GM21576 (cell line): Measurements from ENCODE around the gene TCF4.

ENCODE experiments used
- ATAC-seq: cut with Tn5 transposase; IDR thresholded peaks from one replicate; pipeline ENCODE4 v1.9.1; 2021; ENCODE audit warnings: mild to moderate bottlenecking, moderate library complexity; ENCODE audit not compliant: unreplicated experiment

Gene TCF4

GRCh38 chr18:55398858-55399257, 189.1 kb downstream of the TCF4 start:
- no peak for ATAC-seq

DNA sequence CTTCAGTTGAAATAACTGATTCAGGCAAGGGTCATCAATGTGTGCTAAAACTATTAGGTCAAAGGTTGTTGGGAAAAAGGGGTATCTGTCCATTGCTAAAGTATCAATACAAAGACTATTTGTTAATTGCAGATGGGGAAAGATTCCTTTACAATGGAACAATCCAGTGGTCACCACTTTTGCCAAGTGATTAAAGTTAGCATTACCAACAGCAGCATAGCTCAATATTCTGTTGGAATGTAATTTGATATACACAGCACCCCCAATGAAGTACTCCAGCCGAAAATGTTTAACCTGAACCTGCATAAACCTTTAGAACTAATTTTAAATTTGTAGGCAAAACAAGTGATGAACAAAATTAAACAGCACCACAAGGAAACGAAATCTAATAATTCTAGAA, 191.0 kb downstream of the TCF4 start:
- ATAC-seq: no peak

GRCh38 chr18:55396267-55396905, 191.6 kb downstream of the TCF4 start:
- ATAC-seq: no peak

DNA sequence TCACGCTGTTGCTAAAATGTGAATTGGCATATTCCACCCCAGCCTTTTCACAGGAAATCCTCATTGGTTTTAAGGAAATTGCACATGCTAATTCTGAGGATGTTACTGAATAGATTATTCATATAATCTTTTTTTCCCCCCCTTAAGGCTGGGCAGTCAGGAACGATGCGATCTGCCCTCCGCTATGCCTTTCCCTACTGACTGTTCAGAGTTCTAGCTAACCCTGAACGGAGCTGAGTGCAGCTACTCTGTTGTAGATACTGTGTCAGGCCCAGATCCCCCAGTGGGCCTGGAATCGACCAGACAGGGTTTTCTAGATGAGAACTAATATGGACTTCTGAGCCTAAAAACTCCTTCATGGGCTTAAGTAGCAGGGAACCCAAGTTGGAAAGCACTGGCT, 192.2 kb downstream of the TCF4 start:
- no peak for ATAC-seq

- ATAC-seq: no peak
Measured at GRCh38 chr18:55390898-55391297, 197.1 kb downstream of the TCF4 start.

DNA sequence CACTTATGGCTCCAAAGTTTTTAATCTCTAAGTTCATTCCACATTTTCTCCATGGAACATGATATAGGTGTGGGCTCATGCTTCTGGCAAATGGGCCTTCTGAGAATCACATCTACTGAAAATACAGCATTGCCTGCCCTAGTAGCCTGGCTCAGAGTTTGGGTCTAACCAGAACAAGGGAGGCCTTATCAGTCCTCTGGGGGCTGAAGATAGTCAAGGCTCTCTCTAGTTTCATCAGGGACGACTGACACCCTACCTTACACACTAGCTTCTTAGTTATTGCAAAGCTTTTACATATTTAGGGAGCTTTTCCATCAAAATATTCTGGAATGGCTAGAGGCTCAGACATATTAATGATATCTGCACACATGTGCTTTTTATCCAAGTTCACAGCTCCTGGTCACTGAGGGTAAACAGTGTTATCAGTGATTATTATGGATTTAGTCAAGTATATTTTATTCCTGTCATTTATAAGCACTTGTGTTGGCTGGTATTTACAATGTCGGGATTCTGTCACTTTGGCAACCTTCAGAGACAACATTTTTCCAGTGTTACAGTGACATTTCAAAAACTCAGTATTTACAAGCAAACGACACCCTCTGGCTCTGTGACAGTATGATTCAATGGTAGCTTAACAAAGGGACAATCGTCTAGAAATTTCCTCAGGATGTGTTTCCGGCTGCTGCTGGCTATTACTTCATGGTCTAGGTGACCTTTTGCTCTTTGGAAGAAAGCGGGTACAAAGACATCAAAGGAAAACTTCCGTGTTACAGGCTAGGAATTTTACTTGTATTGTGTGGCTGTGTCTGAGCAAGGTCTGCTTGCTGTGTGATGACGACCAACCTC, 200.6 kb downstream of the TCF4 start:
- ATAC-seq: no peak

DNA sequence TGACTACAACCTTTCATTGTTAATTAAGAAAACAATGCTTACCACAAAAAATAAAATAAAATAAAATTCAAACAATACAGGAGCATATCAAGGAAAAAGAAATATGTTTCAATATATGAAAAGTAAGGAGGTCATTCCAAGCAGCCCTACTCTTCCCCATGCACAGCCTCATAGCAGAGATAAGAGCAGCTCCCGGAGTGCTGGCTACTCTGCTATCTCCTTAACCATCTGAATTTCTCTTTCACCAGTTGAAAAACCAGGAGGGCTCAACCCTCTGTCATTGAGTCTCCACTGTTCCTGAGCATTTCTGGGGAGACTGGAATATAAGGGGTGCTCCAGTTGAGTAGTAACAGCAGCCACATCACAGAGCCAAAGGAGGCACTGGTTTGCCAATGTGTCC, 201.4 kb downstream of the TCF4 start:
- ATAC-seq: no peak

GRCh38 chr18:55385770-55386169, 202.2 kb downstream of the TCF4 start:
- ATAC-seq: no peak

- no peak for ATAC-seq
Measured at GRCh38 chr18:55384551-55385275, 203.3 kb downstream of the TCF4 start.

- ATAC-seq: no peak
Measured at GRCh38 chr18:55384115-55384514, 203.9 kb downstream of the TCF4 start.

DNA sequence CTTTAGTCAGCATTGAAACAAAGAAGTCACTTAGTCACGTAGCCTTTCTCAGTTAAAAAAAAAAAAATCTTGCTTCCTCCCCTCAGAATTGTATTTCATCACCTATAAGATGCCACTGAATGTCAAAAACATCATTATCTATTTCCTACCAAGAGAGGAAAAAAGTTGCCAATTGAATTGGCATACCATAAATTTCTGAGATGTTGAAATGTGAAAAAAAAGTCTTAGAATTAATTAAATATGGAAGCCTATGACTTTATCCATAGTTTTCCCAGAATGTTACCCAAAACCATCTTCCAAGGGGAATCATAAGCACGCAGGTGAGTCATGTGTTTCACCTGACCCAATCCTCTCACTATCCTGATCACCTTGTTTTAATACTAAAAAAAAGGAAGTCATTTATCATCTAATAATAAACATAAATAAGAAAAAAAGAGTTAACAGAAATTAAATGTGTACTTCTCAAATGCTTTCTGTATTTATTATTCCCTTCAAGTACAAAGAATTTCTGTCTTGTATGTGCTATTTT, 205.7 kb downstream of the TCF4 start:
- ATAC-seq: no peak

DNA sequence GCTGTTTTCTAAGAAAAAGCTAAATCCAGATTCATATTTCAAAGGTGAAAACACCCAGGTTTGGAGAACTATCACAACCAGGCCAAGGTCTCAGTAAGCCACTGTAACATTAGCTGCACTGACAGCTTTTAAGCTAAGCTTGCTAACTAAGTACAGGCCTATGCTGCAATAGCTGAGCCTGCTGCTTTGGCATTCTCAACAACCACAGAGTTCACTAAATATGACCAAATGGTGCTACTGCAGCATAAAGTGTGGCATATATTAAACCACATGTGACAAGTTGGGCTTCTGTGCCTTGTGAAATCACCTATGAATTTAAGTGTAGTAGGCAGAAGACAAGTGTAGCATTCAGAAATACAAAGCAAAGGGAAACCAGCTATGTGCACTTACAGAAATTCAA, 206.7 kb downstream of the TCF4 start:
- ATAC-seq: no peak

DNA sequence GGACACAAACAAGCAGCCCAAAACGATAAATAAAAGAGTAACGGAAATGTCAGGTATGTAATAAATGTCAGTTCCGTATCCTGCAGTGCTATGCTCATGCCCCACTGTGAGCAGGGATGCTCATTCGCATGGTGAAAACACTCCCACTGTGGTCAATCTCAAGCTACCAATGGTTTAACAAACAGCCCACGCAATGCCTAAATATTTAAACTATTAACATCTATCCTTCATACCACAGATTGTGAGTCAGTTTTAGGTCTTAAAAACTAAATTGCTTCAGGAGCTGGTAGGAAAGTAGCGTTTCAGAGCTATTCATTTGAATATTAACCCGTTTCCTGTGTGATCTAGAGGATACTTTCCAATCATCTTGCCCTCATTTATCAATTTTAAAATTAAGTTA, 207.4 kb downstream of the TCF4 start:
- no peak for ATAC-seq

GRCh38 chr18:55376387-55376786, 211.6 kb downstream of the TCF4 start:
- ATAC-seq: peak; percentile 93

DNA sequence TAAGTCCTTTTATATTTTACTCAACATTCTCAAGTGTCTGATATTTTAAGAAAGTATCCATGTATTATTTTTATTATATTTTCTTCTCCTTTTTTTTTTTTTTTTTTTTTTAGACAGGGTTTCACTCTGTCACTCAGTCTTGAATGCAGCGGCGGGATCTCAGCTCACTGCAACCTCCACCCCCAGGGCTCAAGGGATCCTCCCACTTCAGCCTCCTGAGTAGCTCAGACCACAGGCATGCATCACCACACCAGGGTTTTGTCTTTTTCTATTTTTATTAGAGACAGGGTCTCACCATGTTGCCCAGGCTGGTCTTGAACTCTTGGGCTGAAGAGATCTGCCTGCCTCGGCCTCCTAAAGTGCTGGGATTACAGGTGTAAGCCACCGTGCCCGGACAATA, 212.1 kb downstream of the TCF4 start:
- peak; percentile 19 for ATAC-seq

DNA sequence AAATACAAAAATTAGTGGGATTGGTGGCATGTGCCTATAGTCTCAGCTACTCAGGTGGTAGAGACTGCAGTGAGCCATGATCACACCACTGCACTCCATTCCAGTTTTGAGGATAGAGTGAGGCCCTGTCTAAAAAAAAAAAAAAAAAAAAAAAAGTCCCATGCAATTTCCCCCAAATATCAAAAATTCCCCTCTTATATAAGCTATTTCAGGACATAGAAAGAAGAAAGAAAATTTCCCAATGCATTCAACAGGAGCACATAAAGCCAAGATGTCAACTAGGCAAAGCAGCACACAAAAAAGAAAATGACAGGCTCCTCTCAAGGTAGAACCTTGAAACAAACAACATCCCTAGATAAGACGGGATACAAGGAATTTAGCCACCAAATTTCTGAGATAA, 213.3 kb downstream of the TCF4 start:
- ATAC-seq: no peak

GRCh38 chr18:55372209-55372608, 215.8 kb downstream of the TCF4 start:
- no peak for ATAC-seq

DNA sequence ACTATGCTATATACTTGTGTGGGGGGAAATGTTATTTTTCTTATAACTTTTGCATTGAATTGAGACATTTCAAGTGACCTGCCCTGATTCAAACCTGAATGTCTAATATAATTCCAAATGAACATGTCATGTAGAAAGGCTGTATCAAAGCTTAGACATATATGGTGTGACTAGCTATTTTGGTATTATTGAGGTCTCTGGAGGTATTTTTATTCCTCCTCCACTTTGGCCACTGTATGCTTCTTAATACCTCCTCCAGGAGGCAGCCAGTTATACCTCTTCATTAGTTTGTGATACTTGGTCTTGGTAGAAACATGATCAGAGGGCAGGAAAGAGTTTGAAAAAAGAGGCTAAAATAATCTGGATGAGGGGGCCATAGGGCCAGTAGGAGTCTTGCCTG, 217.1 kb downstream of the TCF4 start:
- ATAC-seq: no peak

GRCh38 chr18:55369346-55369745, 218.6 kb downstream of the TCF4 start:
- ATAC-seq: no peak

DNA sequence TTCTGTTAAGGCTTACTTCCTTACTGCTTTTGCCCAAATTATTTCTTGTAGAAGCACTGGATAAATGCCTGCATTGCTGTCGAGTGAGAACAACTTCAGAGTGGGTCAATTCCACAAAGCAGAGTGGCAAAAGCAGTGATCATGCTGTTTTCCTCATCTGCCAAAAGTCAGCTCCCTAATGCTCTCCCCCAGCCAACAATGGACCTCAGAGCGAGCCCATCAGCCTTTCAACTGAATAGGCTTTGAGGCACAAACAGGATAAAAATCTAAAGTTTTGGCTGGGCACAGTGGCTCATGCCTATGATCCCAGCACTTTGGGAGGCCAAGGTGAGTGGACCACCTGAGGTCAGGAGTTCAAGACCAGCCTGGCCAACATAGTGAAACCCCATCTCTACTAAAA, 222.7 kb downstream of the TCF4 start:
- no peak for ATAC-seq

DNA sequence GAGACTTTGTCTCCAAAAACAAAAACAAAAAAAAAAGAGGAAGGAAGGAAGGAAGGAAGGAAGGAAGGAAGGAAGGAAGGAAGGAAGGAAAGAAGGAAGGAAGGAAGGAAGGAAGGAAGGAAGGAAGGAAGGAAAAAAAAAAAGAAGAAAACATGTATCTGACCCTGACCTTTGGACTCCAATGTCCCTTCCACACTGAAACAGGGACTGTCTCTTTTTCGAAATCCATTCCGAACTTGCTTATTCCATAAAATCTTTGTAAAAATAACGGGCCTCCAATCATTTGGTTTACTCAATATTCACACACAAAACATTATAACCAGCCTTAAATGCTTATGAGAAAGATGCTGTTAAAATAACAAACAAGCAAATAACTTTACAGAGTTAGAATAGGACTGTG, 225.7 kb downstream of the TCF4 start:
- no peak for ATAC-seq
